Measurements from ENCODE around the gene BRD4. TPM values are rescaled to one million over a fixed set of nuclear protein-coding genes. Genes with fewer than 3 reads are reported as not detected.

BRD4 gene
- total RNA-seq, 4 donors from 2014 or later, result 64.8 to 83.2 (median 73.9) TPM

DNA sequence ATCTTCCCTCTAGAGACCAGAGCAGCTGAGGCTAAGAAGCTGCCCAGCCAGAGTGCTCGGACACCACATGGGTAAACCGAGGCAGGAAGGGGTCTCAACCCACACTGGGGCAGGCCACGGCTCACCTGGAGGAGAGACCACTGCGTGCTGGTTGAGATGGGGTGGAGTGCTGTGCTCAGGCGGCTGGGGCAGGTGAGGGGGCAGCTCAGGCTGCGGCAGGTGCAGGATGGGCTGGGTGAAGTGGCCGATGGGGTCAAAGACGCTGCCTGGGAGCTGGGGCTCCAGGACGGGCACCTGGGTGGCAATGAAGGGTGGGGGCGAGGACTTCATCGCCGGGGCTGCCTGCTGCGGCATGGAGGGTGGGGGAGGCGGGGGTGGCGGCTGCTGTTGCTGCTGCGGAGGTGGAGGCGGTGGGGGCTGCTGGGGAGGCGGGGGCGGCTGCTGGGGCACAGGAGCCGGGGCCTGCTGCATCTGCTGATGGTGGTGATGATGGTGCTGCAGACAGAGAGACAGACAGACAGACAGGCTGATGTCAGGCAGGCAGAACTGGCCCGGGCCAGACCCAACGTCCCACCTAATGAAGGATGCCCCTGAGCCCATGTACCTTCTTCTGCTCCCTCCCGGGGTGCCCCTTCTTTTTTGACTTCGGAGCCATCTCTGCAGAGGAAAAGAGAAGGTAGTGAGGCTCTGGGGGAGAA, 88.1 kb downstream of the BRD4 start:
- Histone ChIP-seq H3K36me3 (peaks cover 0 to 31% of the 10 kb centered on the region in 2 donors), H3K9me3 (no peaks in the 10 kb centered on the region), H3K27me3 (no peaks in the 10 kb centered on the region), H3K4me1 (peaks cover 31 to 50% of the 10 kb centered on the region in 2 donors), H3K27ac (peak overlapping the region in 3 of 4 donors; percentile 38 to 96 (median 91)), H3K4me3 (no peak overlapping the region)
- ATAC-seq (no peak), DNase-seq (no peak)
- no peak for TF ChIP-seq POLR2A (IDR thresholded peaks at IDR 0.05)
- TF ChIP-seq, protein P1, sequence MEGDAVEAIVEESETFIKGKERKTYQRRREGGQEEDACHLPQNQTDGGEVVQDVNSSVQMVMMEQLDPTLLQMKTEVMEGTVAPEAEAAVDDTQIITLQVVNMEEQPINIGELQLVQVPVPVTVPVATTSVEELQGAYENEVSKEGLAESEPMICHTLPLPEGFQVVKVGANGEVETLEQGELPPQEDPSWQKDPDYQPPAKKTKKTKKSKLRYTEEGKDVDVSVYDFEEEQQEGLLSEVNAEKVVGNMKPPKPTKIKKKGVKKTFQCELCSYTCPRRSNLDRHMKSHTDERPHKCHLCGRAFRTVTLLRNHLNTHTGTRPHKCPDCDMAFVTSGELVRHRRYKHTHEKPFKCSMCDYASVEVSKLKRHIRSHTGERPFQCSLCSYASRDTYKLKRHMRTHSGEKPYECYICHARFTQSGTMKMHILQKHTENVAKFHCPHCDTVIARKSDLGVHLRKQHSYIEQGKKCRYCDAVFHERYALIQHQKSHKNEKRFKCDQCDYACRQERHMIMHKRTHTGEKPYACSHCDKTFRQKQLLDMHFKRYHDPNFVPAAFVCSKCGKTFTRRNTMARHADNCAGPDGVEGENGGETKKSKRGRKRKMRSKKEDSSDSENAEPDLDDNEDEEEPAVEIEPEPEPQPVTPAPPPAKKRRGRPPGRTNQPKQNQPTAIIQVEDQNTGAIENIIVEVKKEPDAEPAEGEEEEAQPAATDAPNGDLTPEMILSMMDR (IDR thresholded peaks at IDR 0.05 in 4 of 5, conservative IDR thresholded peaks at IDR 0.05 in 1 of 5), result no peak
- intact Hi-C loops (cut with DNase I; ENCODE audit: low total_unique reads), result no loop called here
- in situ Hi-C loops (cut with MboI; ENCODE audit: low sequenced_read_pairs in 4 of 4), result no loop called here

DNA sequence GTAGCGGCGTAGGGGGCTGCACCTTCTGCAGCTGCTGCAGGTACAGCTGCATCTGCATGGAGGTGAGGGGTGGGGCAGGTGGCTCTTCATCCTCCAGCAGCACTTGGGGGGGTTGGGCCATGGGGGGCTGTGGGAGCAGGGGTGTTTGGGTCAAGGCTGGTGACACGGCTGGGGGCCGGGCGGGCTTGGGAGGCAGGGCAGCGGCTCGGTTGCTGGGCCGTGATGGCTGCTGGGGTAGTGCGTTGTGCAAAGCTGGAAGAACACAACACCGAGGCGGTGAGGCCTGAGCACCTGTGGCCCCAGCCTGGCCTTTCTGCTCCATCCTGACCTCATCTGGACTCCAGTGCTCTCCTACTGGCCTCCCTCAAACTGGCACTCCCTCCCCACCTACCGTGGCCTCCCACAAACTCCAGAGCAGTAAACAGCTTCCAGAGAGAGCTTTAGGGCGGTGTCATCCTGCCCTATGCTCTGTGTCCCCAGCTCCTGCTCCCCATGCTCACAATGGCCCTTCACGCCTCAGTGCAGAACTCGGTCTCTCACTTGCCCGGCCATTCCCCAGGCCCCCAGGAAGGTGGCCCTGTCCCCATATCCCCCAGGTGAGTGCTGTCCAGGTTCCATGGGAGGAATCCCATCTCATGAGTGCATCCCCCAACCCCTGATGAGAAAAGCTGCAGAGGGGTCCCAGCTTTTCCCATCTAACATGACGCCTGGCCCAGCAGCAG, 88.9 kb downstream of the BRD4 start:
- in situ Hi-C loops (cut with MboI; ENCODE audit: low sequenced_read_pairs in 4 of 4) (no loop called here), intact Hi-C loops (cut with DNase I; ENCODE audit: low total_unique reads) (no loop called here)
- DNase-seq, result no peak
- H3K27me3 ChIP-seq, result no peaks in the 10 kb centered on the region
- H3K4me3 ChIP-seq, result no peak overlapping the region
- H3K27ac ChIP-seq, result peak overlapping the region in 1 of 4 donors; percentile 91
- ATAC-seq, result no peak
- peaks cover 0 to 40% of the 10 kb centered on the region in 2 donors for H3K36me3 ChIP-seq
- no peaks in the 10 kb centered on the region for H3K9me3 ChIP-seq
- TF ChIP-seq, protein P1 (IDR thresholded peaks at IDR 0.05 in 4 of 5, conservative IDR thresholded peaks at IDR 0.05 in 1 of 5), result no peak
- no peak for TF ChIP-seq POLR2A (IDR thresholded peaks at IDR 0.05)
- peaks cover 22 to 41% of the 10 kb centered on the region in 2 donors for H3K4me1 ChIP-seq

DNA sequence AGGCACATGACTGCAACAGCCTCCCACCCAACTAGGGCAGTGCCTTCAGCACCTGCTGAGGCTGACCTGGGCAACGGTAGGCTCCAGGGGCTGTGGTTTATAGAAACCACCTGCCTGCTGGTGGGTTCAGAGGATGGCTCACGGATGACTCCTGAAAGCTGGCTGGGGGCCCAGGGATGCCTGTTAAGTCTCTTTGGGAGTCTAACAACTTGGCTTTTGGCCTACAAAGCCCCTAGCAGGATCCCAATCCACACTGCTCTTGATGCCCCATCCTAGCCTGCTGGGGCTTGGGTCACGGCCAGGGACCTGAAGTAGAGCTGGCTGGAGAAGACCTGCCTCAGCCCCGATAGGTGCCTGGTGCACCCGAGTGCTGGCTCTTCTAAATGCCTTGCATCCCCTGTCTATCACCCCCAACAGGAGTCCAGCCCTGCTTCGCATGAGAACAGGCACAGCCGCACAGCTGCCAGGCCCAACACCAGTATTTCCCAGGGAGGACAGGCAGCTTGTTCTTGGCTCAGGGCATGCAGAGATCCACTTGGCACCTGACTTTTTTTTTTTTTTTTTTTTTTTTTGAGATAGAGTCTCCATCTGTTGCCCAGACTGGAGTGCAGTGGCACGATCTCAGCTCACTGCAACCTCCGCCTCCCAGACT, 91.0 kb downstream of the BRD4 start:
- Histone ChIP-seq H3K27me3 (no peaks in the 10 kb centered on the region), H3K4me3 (no peak overlapping the region), H3K27ac (peak overlapping the region in 1 of 4 donors; percentile 29), H3K36me3 (peaks cover 0 to 57% of the 10 kb centered on the region in 2 donors), H3K4me1 (peaks cover 2 to 21% of the 10 kb centered on the region in 2 donors), H3K9me3 (no peaks in the 10 kb centered on the region)
- DNase-seq (no peak), ATAC-seq (no peak)
- TF ChIP-seq, protein P1 (IDR thresholded peaks at IDR 0.05 in 4 of 5, conservative IDR thresholded peaks at IDR 0.05 in 1 of 5), result no peak
- no peak for TF ChIP-seq POLR2A (IDR thresholded peaks at IDR 0.05)
- intact Hi-C loops (cut with DNase I; ENCODE audit: low total_unique reads) (no loop called here), in situ Hi-C loops (cut with MboI; ENCODE audit: low sequenced_read_pairs in 4 of 4) (no loop called here)

DNA sequence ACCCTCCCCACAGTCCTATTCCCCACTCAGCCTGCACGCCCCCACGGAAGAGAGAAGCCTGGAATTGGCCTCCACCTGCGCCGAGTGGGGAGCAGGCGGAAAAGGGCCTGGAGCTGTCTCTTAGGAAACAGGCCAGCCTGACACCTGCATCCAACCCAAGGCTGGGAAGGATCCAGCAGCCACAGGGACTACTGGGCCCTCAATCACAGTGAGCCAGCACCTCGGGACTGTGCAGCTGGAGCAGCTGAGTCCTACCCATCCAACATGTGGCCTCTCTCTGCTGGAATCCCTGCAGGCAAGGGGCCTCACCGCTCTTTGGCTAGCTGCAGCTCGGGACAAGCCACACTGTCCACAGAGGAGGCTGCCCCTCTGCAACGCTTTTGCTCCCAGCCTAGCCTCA, 91.8 kb downstream of the BRD4 start:
- intact Hi-C loops (cut with DNase I; ENCODE audit: low total_unique reads), result no loop called here
- no peaks in the 10 kb centered on the region for H3K27me3 ChIP-seq
- H3K4me3 ChIP-seq, result no peak overlapping the region
- H3K9me3 ChIP-seq, result no peaks in the 10 kb centered on the region
- DNase-seq (no peak), ATAC-seq (no peak)
- H3K27ac ChIP-seq, result peak overlapping the region in 1 of 4 donors; percentile 29
- H3K4me1 ChIP-seq, result peaks cover 0 to 12% of the 10 kb centered on the region in 2 donors
- peaks cover 0 to 66% of the 10 kb centered on the region in 2 donors for H3K36me3 ChIP-seq
- TF ChIP-seq, protein P1 (IDR thresholded peaks at IDR 0.05 in 4 of 5, conservative IDR thresholded peaks at IDR 0.05 in 1 of 5), result no peak
- no peak for TF ChIP-seq POLR2A (IDR thresholded peaks at IDR 0.05)
- in situ Hi-C loops (cut with MboI; ENCODE audit: low sequenced_read_pairs in 4 of 4), result no loop called here

All from gastrocnemius medialis (tissue), 4 donors.